GM18861 (cell line): ENCODE data around the gene CCDC57.

ENCODE experiments used
- ATAC-seq: cut with Tn5 transposase; IDR thresholded peaks from one replicate; pipeline ENCODE4 v1.9.1; 2021; ENCODE audit not compliant: unreplicated experiment

Gene CCDC57

GRCh38 chr17:82096709-82097183, 115.9 kb downstream of the CCDC57 start:
- ATAC-seq: no peak

GRCh38 chr17:82095777-82096708, 116.6 kb downstream of the CCDC57 start:
- no peak for ATAC-seq

GRCh38 chr17:82094931-82095776, 117.5 kb downstream of the CCDC57 start:
- ATAC-seq: no peak

- no peak for ATAC-seq
Observed at GRCh38 chr17:82092995-82093751, 119.5 kb downstream of the CCDC57 start.

GRCh38 chr17:82092628-82092994, 120.0 kb downstream of the CCDC57 start:
- ATAC-seq: no peak

- ATAC-seq: no peak
Observed at GRCh38 chr17:82092094-82092586, 120.5 kb downstream of the CCDC57 start.

- no peak for ATAC-seq
Observed at GRCh38 chr17:82091264-82092066, 121.2 kb downstream of the CCDC57 start.

- ATAC-seq: no peak
Observed at GRCh38 chr17:82090549-82091263, 121.9 kb downstream of the CCDC57 start.

GRCh38 chr17:82089723-82090548, 122.7 kb downstream of the CCDC57 start:
- ATAC-seq: no peak

- ATAC-seq: no peak
Observed at GRCh38 chr17:82088838-82089722, 123.6 kb downstream of the CCDC57 start.

- no peak for ATAC-seq
Observed at GRCh38 chr17:82087961-82088837, 124.4 kb downstream of the CCDC57 start.

GRCh38 chr17:82086941-82087906, 125.4 kb downstream of the CCDC57 start:
- no peak for ATAC-seq

GRCh38 chr17:82085931-82086764, 126.5 kb downstream of the CCDC57 start:
- ATAC-seq: no peak

- ATAC-seq: no peak
Observed at GRCh38 chr17:82085031-82085861, 127.4 kb downstream of the CCDC57 start.
